ENCODE measurements around the gene LRRC1. TPM values are rescaled to one million over a fixed set of nuclear protein-coding genes. Genes with fewer than 3 reads are reported as not detected.

LRRC1 gene
- total and polyA plus RNA-seq, 9 donors: 4.3 to 20.6 (median 8.9) TPM

DNA sequence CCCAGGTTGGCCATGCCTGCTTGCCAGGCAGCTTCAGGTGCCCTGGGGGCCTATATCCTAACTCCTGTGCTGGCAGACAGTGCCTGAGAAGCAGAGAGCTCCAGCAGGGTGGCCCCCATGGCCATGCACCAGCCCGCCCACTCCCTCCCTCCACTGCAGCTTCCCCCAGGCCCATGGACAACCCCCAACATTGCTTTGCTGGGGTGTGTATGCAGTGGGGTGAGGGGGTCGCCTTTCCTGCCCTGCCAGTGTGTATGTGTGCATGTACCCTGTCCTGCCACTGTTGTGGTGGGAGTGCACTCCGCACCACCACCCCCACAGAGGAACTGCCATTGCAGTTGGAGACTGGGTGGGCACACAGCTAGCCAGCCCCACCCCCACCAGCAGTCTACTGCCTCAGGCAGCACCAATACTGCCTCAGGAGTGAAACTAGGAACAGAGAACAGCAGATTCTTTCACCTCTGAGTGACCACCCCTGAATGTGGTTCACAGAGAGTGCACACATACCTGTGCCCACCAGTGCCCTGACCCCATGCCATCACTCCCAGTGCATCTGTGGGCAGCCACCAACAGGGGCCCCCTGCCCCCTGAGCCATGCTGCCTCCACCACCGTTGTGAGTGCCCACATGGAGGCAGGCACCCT, 151.1 kb downstream of the LRRC1 start:
- no peaks in the 10 kb centered on the region for H3K27me3 ChIP-seq
- WGBS, 3 donors: 80 to 87% (median 81%) methylated on average over 4 of the region's 4 CpGs
- H3K27ac ChIP-seq: no peak overlapping the region
- H3K4me3 ChIP-seq: no peak overlapping the region
- intact Hi-C loops (cut with DNase I): loop anchor here in 1 of 4 donors (10.0 kb wide), 1 partner anchor 151 kb away; the partner anchor contains the start of gene LRRC1
- DNase-seq: no peak
- H3K36me3 ChIP-seq: no peaks in the 10 kb centered on the region
- H3K4me1 ChIP-seq (ENCODE audit: insufficient read depth): peaks cover 7% of the 10 kb centered on the region
- no peaks in the 10 kb centered on the region for H3K9me3 ChIP-seq
- TF ChIP-seq EP300 (IDR thresholded peaks at IDR 0.05): no peak
- TF ChIP-seq POLR2A (IDR thresholded peaks at IDR 0.05): no peak
- TF ChIP-seq, protein P1, sequence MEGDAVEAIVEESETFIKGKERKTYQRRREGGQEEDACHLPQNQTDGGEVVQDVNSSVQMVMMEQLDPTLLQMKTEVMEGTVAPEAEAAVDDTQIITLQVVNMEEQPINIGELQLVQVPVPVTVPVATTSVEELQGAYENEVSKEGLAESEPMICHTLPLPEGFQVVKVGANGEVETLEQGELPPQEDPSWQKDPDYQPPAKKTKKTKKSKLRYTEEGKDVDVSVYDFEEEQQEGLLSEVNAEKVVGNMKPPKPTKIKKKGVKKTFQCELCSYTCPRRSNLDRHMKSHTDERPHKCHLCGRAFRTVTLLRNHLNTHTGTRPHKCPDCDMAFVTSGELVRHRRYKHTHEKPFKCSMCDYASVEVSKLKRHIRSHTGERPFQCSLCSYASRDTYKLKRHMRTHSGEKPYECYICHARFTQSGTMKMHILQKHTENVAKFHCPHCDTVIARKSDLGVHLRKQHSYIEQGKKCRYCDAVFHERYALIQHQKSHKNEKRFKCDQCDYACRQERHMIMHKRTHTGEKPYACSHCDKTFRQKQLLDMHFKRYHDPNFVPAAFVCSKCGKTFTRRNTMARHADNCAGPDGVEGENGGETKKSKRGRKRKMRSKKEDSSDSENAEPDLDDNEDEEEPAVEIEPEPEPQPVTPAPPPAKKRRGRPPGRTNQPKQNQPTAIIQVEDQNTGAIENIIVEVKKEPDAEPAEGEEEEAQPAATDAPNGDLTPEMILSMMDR (IDR thresholded peaks at IDR 0.05): no peak

DNA sequence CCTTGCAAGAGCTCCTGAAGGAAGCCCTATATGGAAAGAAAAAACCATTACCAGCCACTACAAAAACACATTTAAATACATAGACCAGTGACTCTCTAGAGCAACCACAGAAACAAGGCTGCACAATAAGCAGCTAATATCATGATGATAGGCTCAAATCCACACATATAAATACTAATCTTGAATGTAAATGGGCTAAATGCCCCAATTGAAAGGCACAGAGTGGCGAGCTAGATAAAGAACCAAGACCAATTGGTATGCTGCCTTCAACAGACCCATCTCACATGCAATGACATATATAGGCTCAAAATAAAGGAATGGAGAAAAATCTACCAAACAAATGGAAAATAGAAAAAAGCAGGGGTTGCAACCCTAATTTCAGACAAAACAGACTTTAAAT, 153.0 kb downstream of the LRRC1 start:
- peaks cover 6% of the 10 kb centered on the region for H3K4me1 ChIP-seq (ENCODE audit: insufficient read depth)
- no peaks in the 10 kb centered on the region for H3K9me3 ChIP-seq
- DNase-seq: no peak
- H3K27me3 ChIP-seq: no peaks in the 10 kb centered on the region
- H3K4me3 ChIP-seq: no peak overlapping the region
- no peak overlapping the region for H3K27ac ChIP-seq
- intact Hi-C loops (cut with DNase I): loop anchor here in 1 of 4 donors (10.0 kb wide), 1 partner anchor 153 kb away; the partner anchor contains the start of gene LRRC1
- TF ChIP-seq, protein P1 (IDR thresholded peaks at IDR 0.05): no peak
- TF ChIP-seq EP300 (IDR thresholded peaks at IDR 0.05): no peak
- TF ChIP-seq POLR2A (IDR thresholded peaks at IDR 0.05): no peak
- no peaks in the 10 kb centered on the region for H3K36me3 ChIP-seq
- 88 to 91% (median 90%) methylated on average over 1 of the region's 1 CpG for WGBS, 3 donors

GRCh38 chr6:53951383-53951782, 156.6 kb downstream of the LRRC1 start:
- intact Hi-C loops (cut with DNase I): loop anchor here in 1 of 4 donors (10.0 kb wide), 2 partner anchors 157 to 227 kb away; partner anchors contain the start of gene LRRC1
- Histone ChIP-seq H3K9me3 (no peaks in the 10 kb centered on the region), H3K36me3 (no peaks in the 10 kb centered on the region), H3K27ac (no peak overlapping the region), H3K27me3 (no peaks in the 10 kb centered on the region), H3K4me1 (ENCODE audit: insufficient read depth) (no peaks in the 10 kb centered on the region), H3K4me3 (no peak overlapping the region)
- DNase-seq: no peak
- 88 to 93% (median 90%) methylated on average over 3 of the region's 3 CpGs for WGBS, 3 donors
- TF ChIP-seq, protein P1 (IDR thresholded peaks at IDR 0.05): no peak
- TF ChIP-seq POLR2A (IDR thresholded peaks at IDR 0.05) (no peak), EP300 (IDR thresholded peaks at IDR 0.05) (no peak)

- 31 to 39% (median 37%) methylated on average over 6 of the region's 6 CpGs for WGBS, 3 donors
- Histone ChIP-seq H3K27me3 (no peaks in the 10 kb centered on the region), H3K27ac (no peak overlapping the region), H3K4me3 (no peak overlapping the region), H3K36me3 (no peaks in the 10 kb centered on the region), H3K9me3 (no peaks in the 10 kb centered on the region), H3K4me1 (ENCODE audit: insufficient read depth) (no peaks in the 10 kb centered on the region)
- TF ChIP-seq EP300 (IDR thresholded peaks at IDR 0.05) (no peak), POLR2A (IDR thresholded peaks at IDR 0.05) (no peak)
- TF ChIP-seq, protein P1 (IDR thresholded peaks at IDR 0.05): peak in 2 of 3 donors; percentile 16 to 26
- intact Hi-C loops (cut with DNase I): loop anchor here in 1 of 4 donors (10.0 kb wide), 2 partner anchors 161 to 231 kb away; partner anchors contain the start of gene LRRC1
- peak; percentile 51 to 68 (median 59) for DNase-seq
Measured at GRCh38 chr6:53956068-53956711, 161.4 kb downstream of the LRRC1 start.
